OCI-LY7 (cell line): ENCODE results near the gene SRSF10. TPM values are rescaled to one million over a fixed set of nuclear protein-coding genes. Genes with fewer than 3 reads are reported as not detected.
A peak's percentile ranks its signal among the peaks of the same experiment; 100 is the strongest.

Source experiments
- BruUV-seq: library from RNA; stranded (reverse); fragments of 400-500 nt; replicated peaks from 2 replicates; lab custom pipeline; 2021; lab: Mats Ljungman, UMichigan
- CTCF ChIA-PET: fragments of 300-600 bp; sonication (Branson Sonifier 250); formaldehyde crosslinking; loops from one replicate; lab custom pipeline; 2022; ENCODE audit warnings: antibody characterized with exemption; ENCODE audit not compliant: unreplicated experiment; lab: Charles Lee
- POLR2A ChIA-PET: fragments of 300-600 bp; sonication (Branson Sonifier 250); formaldehyde crosslinking; loops from one replicate; lab custom pipeline; 2022; ENCODE audit warnings: antibody characterized with exemption; lab: Charles Lee
- DNase-seq: peaks from one replicate; pipeline ENCODE4 v3.0.0-alpha.2; 2015; ENCODE audit warnings: low spot score
- H2AFZ ChIP-seq: fragments of 200-600 bp; sonication (generic), shearing (Covaris generic); 2 replicates; pipeline ENCODE4 v1.6.1; 2014; ENCODE audit warnings: mild to moderate bottlenecking, antibody characterized with exemption, low read length, moderate library complexity
- H3K27ac ChIP-seq: fragments of 200-600 bp; sonication (generic); 2 replicates; pipeline ENCODE4 v1.5.1; 2014; ENCODE audit warnings: mixed run types, low read depth, mild to moderate bottlenecking, moderate library complexity, low read length, inconsistent platforms; ENCODE audit not compliant: poor library complexity, severe bottlenecking
- H3K36me3 ChIP-seq: fragments of 200-600 bp; sonication (generic); 2 replicates; pipeline ENCODE4 v1.6.1; 2014; ENCODE audit warnings: mild to moderate bottlenecking, antibody characterized with exemption, low read length, moderate library complexity, mixed read lengths; ENCODE audit not compliant: insufficient read depth
- H3K4me1 ChIP-seq: fragments of 200-600 bp; sonication (generic); 2 replicates; pipeline ENCODE4 v1.5.1; 2014; ENCODE audit warnings: mild to moderate bottlenecking, low read length; ENCODE audit not compliant: insufficient read depth, poor library complexity, severe bottlenecking
- H3K4me2 ChIP-seq: fragments of 200-600 bp; sonication (generic); 2 replicates; pipeline ENCODE4 v1.6.1; 2014; ENCODE audit warnings: mild to moderate bottlenecking, low read length
- H3K4me3 ChIP-seq: fragments of 200-600 bp; sonication (generic); 2 replicates; pipeline ENCODE4 v1.5.1; 2014; ENCODE audit warnings: mild to moderate bottlenecking, low read depth, low read length; ENCODE audit not compliant: poor library complexity, severe bottlenecking
- H3K79me2 ChIP-seq: fragments of 200-600 bp; sonication (generic); 2 replicates; pipeline ENCODE4 v1.6.1; 2016; ENCODE audit warnings: low read depth, mild to moderate bottlenecking, low read length, moderate library complexity, mixed read lengths; ENCODE audit not compliant: insufficient read depth
- H3K9me2 ChIP-seq: fragments of 200-600 bp; sonication (generic); 2 replicates; pipeline ENCODE4 v1.6.1; 2016; ENCODE audit warnings: mild to moderate bottlenecking, low read length, mixed read lengths; ENCODE audit not compliant: insufficient read depth
- H3K9me3 ChIP-seq: fragments of 200-600 bp; sonication (generic); 2 replicates; pipeline ENCODE4 v1.6.1; 2014; ENCODE audit warnings: mild to moderate bottlenecking, mixed run types, low read length, mixed read lengths
- H4K20me1 ChIP-seq: fragments of 200-600 bp; sonication (generic); 2 replicates; pipeline ENCODE4 v1.6.1; 2014; ENCODE audit warnings: mild to moderate bottlenecking, antibody characterized with exemption, low read length, moderate library complexity, mixed read lengths; ENCODE audit not compliant: insufficient read depth
- CTCF ChIP-seq: fragments of 200-600 bp; sonication (generic); conservative IDR thresholded peaks from 2 replicates; pipeline ENCODE4 v1.5.1; 2014; ENCODE audit warnings: mild to moderate bottlenecking, antibody characterized with exemption, low read length, moderate library complexity, mixed read lengths
- EZH2phosphoT487 ChIP-seq: fragments of 200-600 bp; sonication (generic); IDR thresholded peaks from 2 replicates; pipeline ENCODE4 v1.6.1; 2018; ENCODE audit warnings: low read depth, borderline replicate concordance, mild to moderate bottlenecking, mixed run types, antibody characterized with exemption, low read length, moderate library complexity, mixed read lengths
- intact Hi-C: fragments of 100-400 bp; cut with micrococcal nuclease; formaldehyde crosslinking; loops from one replicate; pipeline ENCODE4 v1.10.0; 2022; ENCODE audit not compliant: unreplicated experiment
- total RNA-seq, 2 experiments: library from RNA; depleted of rRNA in 1 of 2; stranded (reverse); fragments of >200 nt in 1 of 2; shearing (Covaris generic) in 1 of 2; gene quantifications; 2 replicates each; pipeline ENCODE4 v1.2.3, GENCODE V29; 2014 to 2022

SRSF10 gene
- total RNA-seq, 2 experiments from 2014 or later, result 229 to 335 TPM

DNA sequence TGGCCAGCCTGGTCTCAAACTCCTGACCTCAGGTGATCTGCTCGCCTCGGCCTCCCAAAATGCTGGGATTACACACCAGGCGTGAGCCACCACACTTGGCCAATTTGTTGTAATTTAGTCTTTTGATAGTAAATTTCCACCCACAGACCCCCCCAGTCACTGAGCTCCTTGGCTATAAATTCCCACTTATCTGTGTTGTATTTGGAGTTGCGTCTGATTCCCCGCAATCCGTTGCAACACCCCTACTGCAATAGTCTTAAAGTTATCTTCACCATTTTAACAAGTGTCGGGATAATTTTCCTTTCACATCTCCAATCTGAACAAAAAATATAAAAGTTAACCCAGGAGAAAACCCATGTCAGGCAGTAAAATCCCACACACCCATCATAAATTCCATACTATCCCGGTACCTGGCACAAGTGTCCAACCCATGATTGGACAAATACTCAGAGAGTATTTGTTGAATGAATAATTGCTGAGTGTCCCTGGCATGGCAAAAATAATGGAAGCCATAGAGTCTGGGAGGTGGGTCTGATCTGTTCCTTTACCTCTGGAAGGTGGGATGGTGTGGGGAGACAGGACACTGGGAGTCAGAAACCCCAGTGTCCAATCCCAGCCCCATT, 57.7 kb downstream of the SRSF10 start:
- no peak overlapping the region for H3K4me3 ChIP-seq
- H3K4me2 ChIP-seq, result no peak overlapping the region
- CTCF ChIA-PET, result no interaction called here
- H3K36me3 ChIP-seq, result no peaks in the 10 kb centered on the region
- no peaks in the 10 kb centered on the region for H3K79me2 ChIP-seq
- no peak overlapping the region for H2AFZ ChIP-seq
- no TSS peak for BruUV-seq
- no peak for DNase-seq
- no peaks in the 10 kb centered on the region for H4K20me1 ChIP-seq
- POLR2A ChIA-PET, result interaction anchor here (1.0 kb wide), 1 partner anchor 60 kb away, joined by 3 read pairs; no protein-coding TSS in a partner anchor
- H3K9me3 ChIP-seq, result no peaks in the 10 kb centered on the region
- intact Hi-C loops, result no loop called here
- no peaks in the 10 kb centered on the region for H3K9me2 ChIP-seq
- H3K4me1 ChIP-seq, result peaks cover 31% of the 10 kb centered on the region
- TF ChIP-seq CTCF, result no peak
- TF ChIP-seq EZH2phosphoT487, result no peak
- no peak overlapping the region for H3K27ac ChIP-seq

DNA sequence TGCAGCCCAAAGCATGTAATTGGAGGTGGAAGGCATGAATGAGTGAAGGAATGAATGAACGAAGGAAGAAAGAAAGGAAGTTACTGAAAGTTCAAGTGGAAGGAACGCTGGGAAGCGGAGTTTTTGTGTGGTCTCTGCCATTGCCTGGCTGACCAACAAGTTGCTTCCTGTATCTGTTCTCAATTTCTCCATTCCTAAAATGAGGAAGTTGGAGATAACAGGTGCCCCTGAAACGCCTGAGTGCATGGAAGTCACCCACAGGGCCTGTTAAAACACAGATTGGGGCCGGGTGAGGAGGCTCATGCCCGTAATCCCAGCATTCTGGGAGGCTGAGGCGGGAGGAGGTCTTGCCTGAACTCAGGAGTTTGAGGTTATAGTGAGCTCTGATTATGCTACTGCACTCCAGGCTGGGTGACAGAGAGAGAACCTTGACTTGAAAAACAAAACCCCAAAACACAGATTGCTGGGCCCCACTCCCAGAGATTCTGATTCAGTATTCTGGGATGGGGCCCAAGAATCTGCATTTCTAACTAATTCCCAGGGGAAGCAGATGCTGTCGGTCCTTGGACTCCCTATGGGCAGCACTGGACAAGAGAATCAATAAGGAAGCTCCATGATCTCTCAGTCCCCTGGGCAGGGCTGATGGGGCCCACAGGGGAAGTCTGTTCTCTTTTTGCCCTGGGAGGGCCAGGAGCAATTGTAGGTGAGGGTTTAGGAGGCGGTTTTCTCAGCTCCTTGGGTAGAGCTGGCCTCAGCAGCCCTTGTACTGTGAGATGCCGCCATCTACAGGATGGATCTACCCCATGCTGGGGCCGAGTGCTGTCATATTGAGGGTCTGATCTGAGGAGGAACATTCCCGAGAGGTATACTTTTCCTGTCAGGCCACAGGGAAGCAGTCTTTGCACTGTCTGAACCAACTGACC, 63.7 kb downstream of the SRSF10 start:
- Histone ChIP-seq H4K20me1 (no peaks in the 10 kb centered on the region), H3K4me3 (peak overlapping the region; percentile 29), H3K9me3 (no peaks in the 10 kb centered on the region), H3K9me2 (no peaks in the 10 kb centered on the region), H2AFZ (peak overlapping the region; percentile 85), H3K79me2 (peaks cover 17% of the 10 kb centered on the region; the same call in 1 of the 2 replicates), H3K4me1 (peaks cover 76% of the 10 kb centered on the region), H3K36me3 (no peaks in the 10 kb centered on the region), H3K27ac (peak overlapping the region; percentile 71), H3K4me2 (peak overlapping the region; percentile 71)
- BruUV-seq, result no TSS peak
- peak; percentile 97 for TF ChIP-seq CTCF
- TF ChIP-seq EZH2phosphoT487, result no peak
- intact Hi-C loops, result loop anchor here (1.0 to 2.0 kb wide), 3 partner anchors 42 to 144 kb away; partner anchors contain the start of gene PNRC2
- CTCF ChIA-PET, result interaction anchor here (0.6 to 2.5 kb wide), 13 partner anchors 12 to 149 kb away, joined by 3 to 17 read pairs (median 3); partner anchors contain the start of gene PITHD1
- DNase-seq, result peak; percentile 93
- POLR2A ChIA-PET, result interaction anchor here (0.8 to 2.2 kb wide), 8 partner anchors 13 to 107 kb away, joined by 3 to 10 read pairs (median 4); no protein-coding TSS in a partner anchor
